ENCODE measurements around the gene ZBTB20.
"Not testable (repeated sequence)": the region's sequence is repeated elsewhere in the genome, so short reads cannot be mapped to it uniquely, and the experiment has no call there.

Gene ZBTB20

DNA sequence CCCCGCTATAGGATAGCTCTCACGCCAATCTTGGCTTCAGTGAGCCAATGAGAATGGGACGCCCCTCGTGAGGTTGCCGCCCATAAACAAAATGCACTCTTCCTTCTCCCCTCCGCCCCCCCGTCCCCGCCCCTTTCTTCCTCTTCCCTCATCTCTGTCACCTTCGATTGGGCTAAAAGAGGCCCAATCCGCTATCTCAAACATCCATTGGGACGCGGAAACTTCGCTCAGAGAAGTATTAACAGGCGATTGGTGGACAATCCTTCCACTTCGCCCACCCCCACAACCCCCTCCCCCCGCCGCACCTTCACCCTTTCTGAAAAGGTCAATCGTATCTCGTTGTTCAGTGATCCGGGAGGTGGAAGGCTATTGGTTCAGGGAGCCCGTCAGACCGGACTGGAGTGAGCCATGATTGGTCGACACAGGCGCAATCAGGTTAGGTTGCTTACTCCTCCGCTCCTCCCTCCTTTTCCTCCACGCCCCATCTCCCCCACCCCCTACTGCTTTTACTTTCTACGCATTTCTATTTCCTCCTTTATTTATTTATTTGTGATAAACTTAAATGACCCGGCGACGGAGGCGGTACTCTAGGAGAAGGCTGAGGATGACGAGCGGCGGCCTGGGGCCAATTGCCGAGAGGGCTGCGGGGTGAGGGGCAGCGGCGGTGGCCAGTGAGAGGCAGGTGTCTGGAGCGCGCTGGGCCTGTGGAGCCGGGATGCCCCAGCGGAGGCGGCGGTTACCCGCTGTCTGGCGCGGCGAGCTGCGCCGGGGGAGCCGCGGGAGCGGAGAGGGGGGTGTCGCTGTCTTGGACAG, 447 bp upstream of the ZBTB20 start:
- DNase-seq, result peak; percentile 100

DNA sequence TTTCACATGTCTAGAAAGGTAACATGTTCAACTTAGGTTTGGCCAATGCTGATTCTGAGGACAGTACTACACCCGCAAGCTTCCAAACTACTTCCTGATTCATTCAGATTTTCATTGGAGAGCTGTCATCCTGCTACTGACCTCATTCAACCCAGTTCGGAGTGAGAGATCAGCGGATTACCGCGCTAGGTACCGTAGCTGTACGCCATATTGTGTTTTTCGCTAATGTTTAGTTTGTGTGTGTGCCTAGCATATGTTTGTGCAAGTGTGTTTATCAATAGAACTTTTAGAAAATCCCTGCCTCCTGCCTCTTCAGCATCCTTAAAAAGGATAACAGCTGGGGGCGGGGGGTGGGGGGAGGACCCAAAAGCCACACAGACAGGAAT, 1.1 kb downstream of the ZBTB20 start:
- DNase-seq, result peak; percentile 55 to 67

DNA sequence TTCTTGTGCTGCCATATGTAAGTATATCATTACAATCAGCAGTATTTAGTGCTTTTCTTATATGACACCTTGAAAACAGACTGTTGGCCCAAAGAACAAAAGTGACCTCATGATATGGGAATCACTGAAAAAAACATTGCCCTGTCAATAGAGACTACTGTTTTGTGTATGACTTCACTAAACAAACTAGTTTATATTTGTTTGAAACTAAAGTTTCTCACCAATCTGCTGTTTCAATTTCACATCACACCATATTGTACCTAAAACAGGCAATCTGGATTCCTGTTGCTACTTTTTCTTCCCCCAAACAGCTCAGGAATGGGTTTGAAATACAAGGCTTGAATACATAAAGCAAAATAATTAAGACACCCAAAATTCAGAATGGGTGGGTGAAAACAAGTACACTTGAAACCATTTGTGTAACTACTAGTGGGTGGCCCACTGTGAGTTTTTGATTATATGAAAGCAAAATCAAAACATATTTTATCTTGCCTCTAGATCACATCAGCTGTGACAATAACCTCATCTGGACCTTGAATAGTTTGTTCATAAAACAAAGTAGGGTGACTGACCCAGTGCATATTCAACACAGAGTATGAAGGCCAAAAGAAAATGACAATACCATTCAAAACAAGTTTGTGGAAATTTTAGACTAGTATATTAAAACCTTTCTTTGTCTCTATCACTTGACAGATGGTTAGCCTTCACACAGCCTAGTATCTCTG, 5.9 kb downstream of the ZBTB20 start:
- DNase-seq, result no peak

DNA sequence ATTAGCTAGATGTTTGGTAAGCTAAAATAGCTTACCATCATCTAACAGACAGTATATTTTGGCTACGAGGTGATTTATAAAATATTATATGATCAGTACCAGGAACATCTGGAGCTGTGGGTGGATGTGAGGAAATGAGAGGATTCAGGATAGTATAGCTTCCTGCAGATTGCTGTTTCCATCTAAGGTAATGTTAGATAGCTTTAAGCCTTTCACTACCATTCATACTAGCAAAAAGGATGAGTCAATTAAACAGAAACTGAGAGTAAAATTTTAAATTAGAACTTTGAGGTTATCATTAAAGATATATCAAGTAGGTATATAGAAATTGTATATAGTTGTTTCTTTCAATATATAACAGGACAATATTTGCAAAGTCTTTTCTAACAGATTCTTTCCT, 8.0 kb downstream of the ZBTB20 start:
- no peak for DNase-seq

DNA sequence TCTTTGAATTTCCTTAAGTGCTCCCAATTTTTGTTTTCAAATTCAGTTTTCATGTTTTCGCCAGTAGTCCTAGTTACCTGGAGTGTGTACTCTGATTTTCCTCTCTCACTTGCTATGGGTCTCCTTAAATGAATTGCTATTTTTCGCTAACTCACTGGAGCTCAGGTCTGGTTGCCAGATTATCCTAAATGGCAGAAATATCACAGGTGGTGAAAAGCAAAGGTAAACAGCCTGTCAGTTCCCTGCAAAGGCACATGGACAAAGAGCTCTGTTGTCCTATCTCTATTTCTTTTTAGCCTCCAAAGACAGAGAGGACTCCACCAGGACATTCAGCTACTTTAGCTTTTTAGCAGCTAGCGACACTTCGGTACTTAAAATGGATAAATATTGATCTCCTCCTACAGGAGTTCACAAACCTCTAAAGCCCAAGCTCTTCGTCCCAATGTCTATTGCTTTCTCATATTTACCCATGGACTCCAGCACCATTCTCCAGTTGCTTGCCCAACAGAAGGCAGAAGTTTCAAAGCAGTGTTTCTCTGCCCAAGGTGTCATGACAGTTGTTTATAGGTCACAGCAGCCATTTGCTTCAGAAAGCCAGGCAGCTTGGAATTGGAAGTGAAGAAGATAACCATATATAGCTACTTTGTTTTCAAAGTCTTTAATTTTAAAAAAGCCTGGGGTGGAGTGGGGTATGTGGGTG, 12.3 kb downstream of the ZBTB20 start:
- no peak for DNase-seq

DNA sequence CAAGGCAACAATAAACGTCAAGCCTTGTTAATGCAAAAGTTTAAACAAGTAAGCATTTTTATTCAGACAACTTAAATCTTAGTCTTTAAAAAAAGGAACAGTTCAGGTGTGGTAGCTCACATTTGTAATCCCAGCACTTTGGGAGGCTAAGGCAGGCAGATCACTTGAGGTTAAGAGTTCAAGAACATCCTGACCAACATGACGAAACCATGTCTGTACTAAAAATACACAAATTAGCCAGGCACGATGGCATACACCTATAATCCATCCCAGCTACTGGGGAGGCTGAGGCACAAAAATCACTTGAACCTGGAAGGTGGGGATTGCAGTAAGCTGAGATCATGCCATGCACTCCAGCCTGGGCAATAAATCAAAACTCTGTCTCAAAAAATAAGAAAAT, 19.9 kb downstream of the ZBTB20 start:
- DNase-seq, result no peak

DNA sequence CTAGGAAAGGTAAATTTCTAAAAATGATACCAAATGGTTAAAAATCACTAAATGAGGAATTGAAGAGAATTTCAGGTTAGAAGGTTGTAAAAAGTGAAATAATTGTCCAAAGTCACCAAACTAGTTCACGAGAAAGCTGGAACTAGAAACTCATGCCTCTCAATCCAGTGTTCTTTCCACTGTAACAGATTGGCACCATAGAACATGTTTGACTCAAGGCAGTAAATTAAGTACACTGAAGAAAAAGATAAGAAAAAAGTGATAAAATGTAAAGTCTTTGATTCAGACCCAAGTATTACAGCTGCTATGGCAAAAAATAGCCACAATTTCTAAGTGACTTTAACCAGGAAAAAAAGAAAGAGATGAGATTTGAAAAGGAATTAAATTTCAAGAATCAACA, 26.5 kb downstream of the ZBTB20 start:
- DNase-seq, result no peak

DNA sequence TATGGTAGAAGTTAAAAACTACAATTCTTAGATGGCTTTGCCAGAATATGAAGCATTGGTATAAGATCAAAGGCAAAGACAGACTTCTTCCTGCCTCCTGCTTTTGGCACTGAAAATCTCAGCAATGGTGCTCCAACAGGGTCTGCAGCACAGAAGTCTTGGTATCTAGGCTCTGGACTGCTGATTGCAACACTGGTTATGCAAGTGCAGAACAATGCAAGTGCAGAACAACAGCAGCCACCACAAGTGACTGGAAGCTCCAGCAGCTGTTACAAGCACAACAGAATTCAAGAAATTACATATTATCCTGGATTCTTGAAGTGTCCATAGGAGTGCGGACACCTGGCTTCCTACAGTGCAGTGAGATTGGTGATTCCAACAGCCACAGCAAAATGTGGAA, 33.7 kb downstream of the ZBTB20 start:
- no peak for DNase-seq

DNA sequence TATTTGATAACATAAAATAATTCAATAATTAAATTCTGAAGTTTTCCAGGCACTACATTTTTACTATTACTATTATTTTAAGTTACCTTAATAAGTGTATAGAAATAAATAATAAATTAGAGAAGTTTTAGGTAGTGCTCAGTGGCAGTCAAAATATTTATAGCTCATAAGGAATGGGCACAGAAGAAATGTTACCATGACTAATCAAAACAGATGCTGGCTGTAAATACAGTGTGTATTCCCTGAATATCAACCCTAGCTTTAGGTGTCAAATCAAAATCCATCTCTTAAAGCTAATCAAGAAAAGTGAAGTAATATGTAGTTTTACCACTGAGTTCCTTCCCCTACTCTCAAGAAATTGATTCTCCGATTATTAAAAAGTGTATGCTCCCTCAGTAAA, 35.5 kb downstream of the ZBTB20 start:
- no peak for DNase-seq

DNA sequence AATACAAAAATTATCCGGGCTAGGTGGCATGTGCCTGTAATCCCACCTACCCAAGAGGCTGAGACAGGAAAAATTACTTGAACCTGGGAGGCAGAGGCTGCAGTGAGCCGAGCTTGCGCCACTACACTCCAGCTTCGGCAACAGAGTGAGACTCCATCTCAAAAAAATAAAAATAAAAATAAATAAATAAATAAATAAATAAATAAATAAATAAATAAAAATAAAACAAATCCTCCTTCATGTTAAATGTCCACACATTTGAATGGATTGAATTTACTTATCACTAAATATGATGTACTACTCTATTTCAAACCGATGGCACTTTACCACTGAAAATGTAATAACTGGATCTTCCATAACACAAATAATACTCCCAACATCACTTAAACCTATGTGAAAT, 36.3 kb downstream of the ZBTB20 start:
- no peak for DNase-seq

DNA sequence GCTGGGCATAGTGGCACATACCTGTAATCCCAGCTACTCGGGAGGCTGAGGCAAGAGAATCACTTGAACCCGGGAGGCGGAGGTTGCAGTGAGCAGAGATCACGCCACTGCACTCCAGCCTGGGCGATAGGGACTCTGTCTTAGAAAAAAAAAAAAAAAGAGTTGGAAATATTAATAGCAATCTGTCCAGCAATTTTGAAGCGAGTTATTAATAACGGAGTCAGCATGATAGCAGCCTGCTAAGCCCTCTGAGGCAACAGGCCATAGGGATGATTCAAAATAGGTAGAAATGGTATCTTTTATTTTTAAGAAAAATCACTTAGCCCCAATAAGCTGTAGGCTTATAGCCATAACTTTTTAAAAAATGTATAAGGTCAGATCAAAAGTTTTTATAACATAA, 37.0 kb downstream of the ZBTB20 start:
- DNase-seq, result not testable (repeated sequence)

DNA sequence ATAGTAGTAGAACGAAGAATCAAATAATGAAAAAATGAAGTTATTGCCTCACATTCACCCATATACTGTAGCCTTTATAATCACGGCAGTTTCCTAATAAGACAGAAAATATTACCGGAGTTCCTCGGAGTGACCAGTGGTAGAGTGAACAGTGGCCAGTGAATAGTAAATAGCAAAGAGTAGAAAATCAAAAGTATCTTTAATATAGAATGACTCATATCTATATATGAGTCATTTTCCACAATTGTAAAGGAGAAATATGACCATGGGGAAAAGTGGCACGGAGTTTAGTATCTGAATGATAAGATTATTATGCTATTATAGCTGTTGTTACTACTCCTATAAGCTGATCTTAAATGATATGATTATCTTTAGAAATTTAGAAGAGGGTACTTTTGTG, 38.5 kb downstream of the ZBTB20 start:
- DNase-seq, result no peak

DNA sequence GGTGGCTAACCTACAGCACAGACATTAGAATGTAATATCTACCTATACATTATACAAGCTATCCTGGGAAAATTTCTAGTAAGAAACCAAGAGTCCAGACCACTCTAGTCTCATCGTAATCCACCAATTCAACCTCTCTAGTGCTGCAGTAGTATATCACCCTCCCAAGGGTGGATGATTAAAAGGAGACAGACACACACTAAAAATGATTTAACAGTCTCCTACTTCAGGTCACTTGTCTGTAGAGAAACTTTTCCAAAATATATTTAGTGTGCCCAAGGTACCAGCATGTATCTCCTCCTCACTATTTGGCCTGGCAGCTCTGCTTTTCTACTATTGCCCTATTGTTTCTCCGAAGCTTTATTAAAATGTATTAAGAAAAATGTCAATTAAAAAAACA, 45.0 kb downstream of the ZBTB20 start:
- no peak for DNase-seq

DNA sequence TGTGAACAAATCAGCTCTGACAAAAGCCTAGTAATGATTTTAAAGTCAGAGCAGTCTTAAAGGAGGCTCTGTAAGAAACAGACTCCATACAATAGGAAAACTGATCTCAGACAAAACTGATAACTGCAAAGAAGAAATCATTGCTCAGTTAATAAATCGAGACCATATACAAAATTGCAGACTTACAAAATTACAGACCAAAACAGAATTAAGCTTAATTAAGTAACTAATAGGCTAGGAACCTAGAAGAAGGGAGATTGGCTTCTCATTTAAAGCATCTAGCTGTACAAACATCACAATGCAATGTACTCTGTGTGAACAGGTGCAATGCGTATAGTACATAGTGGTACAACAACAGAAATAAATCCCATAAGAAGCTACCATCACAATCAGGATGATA, 46.3 kb downstream of the ZBTB20 start:
- DNase-seq, result peak; percentile 23 to 48

DNA sequence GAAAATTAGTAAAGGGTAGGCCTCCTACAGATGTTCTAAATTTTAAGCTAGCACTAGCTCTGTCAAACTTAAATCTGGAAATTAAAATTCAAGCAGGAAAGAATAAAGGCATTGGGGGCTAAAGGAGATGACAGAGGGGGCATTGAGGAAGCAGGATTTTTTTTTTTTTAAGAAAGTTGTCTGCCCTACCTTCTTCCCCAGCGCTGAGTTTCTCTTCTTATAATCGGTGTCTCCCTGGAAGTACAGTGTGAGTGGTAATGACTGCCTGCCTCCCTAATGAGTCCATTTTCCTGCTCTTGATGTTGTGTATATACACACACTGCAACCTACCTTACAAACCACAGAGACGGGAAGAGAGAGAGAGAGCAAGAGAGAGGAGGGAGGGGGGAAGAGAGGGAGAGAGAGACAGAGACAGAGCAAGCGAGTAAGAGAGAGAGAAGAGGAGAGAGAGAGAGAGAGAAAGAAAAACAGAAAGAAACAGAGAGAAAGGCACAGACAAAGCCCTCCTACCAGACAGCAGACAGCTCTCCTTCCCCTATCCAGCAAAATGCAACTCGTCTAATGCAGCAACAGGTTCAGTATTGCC, 47.0 kb downstream of the ZBTB20 start:
- DNase-seq, result peak; percentile 72 to 86

DNA sequence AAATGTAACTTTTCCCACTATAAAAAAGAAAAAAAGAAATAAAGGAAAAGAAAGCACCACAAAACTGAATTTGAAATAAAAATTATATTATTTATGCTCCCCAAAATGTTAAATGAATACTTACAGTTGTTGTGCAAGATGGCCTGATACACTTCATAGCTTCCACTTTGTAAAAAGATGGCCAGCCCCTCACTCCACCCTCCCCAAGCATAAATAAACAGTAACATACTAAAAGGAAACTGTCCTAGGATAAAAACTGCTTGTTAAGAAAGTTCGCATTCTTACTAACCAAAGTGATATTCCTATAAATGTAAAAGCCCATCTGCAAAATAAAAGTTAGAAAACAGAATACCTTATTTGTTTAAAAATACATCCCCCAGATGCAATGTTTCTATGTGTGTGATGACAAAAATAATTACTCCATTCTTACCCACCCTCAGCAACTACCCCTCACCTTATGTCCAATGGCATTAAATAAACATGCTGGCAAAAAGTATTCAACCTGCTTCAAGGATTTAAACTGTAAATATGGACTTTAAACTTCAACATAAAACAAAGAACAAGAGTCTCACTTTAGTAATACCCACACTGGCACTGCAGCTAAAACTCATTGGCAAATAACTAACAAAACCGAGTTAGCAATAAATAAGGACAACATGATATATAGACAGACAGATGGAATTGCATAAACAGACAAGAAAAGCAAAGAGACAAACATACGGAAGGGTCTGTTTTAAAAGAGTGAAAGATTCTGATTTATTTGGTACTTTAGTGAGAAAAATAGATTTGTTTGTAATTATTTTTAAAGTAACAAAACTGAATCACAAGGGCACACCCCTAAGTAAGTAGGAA, 47.7 kb downstream of the ZBTB20 start:
- DNase-seq, result no peak

DNA sequence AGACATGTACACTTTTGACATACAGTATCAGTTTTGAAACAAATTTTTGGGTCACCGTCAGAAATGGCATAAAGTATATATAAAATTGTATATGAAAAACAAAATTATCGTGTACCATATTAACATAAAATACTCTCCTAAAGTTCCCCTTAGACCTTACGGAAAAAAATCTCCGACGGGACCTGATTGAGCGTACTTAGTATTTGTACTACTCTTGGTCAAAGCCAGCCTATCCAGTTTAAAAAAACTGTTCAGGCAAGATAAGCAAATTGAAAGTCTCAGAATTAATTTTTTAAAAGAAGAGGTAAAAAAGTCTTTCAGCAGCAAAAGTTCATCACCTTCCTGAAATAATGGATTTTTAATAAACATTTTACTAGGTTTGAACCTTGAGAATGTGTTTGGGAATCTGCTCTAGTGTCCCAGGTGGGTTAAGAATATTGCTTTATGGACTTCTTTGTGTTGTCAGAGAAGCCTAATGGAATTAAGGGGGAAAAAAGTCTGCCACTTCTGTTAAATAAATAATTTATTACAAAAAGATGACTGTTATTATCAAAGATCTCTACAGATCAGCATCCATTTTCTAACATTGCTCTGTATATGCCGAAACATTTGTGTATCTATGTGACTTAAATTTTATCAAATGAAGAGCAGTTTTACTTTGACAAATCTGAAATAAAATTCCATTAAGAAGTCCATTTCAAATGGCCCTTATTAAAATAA, 48.6 kb downstream of the ZBTB20 start:
- DNase-seq, result no peak

DNA sequence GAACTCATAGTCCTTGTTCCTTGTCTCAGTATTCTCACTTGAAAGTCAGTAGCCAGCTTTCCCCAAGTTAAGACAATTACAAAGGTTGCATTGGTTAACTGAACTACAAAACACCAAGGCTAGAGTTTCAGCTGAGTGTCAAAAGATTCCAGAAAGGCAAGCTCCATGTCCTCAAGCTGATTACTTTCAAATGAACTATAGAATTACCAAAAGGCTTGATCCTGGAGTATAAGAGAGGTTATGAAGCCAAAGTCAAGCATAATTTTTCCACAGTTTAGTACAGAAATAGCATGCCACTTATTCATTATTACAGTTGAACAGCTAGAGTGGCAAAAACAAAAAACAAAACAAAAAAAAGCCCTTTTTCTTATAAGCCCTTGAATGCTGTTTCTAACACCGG, 51.9 kb downstream of the ZBTB20 start:
- DNase-seq, result no peak

DNA sequence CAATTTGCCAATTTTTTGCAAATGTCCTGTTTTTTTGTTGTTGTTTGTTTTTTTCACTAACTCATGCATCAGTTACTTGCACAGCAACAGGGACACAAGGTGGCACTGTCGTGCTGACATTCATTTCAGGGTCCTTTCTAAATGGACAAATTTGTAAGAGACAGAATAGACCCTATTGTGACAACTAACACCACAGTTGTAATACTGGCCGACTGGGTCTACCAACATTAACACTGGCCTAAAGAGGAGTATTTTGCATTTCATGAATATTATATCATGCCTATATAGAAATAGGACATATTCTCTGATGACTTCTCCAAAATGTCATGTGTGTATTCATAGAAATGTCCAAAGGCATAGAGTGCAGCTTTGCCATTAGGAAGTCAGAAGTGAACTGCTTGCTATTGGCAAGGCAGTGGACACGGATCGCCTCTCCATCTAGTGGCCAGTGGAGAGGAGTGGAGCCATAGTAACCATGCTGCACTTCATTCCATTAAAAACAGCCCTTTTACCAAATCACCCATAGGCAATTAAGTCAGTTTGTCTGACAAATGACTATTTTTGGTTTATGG, 54.8 kb downstream of the ZBTB20 start:
- peak; percentile 70 to 76 for DNase-seq

DNA sequence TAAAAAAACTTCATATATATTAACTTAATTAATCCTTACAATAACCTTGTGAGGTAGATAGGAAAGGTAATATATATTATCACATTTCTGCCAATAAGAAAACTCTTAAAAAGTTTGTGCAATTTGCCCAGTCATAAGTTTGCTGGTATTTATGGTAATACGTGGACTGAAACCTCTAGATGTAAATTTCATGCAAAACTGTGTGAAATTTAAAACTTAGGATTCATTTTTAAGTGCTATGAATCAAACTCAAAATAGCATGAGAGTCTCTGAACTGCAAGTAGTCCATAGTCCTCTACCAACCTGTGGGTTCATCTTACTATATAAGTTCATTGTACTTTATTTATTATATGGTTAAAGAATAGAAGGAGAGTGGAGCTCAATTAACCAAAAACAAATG, 56.4 kb downstream of the ZBTB20 start:
- no peak for DNase-seq

DNA sequence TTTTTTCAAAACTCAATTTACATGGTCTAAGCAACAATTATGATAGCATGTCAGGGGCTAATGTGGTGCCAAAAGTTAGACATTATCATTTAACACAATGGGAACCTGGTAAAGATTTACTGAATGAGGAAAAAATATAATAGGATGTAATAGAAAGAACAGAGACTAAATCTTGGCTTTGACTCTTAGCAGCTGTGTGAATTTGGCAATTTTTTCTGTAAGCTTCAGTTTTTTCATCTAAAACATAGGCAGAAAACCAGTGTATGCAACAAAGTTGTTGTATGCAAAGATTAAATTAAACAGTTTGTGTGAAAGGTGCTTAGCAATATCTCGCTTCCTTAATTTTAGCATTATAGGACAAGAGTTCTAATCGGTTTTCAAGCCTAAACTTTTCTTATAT, 57.6 kb downstream of the ZBTB20 start:
- DNase-seq, result no peak

DNA sequence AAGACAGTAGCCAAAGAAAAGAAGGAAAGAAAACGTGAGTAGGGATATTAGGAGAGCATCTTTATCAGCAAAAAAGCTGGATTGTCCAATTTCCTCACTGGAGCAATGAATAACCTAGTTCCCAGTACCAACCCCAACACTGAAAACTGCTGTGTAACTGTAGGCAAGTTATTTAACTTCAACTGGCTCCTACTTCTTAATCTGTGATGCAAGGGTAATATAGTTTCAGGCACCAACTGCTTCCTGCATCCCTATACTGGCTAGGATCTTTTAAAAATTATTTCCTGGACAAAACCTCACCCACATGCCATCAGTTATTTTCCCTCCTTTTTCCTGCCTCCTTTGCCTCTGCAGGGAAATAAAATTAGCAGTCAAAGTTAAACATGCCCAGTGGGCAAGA, 59.6 kb downstream of the ZBTB20 start:
- no peak for DNase-seq
